Ramos (cell line): ENCODE data around the gene UBAC1.
"Not testable (repeated sequence)": the region's sequence is repeated elsewhere in the genome, so short reads cannot be mapped to it uniquely, and the experiment has no call there.

Source experiments
- in situ Hi-C: fragments of 300-500 bp; cut with MboI; formaldehyde crosslinking; loops from one replicate; pipeline ENCODE4 v1.14.3; 2022; ENCODE audit warnings: low sequenced_read_pairs; ENCODE audit not compliant: unreplicated experiment

Gene UBAC1

DNA sequence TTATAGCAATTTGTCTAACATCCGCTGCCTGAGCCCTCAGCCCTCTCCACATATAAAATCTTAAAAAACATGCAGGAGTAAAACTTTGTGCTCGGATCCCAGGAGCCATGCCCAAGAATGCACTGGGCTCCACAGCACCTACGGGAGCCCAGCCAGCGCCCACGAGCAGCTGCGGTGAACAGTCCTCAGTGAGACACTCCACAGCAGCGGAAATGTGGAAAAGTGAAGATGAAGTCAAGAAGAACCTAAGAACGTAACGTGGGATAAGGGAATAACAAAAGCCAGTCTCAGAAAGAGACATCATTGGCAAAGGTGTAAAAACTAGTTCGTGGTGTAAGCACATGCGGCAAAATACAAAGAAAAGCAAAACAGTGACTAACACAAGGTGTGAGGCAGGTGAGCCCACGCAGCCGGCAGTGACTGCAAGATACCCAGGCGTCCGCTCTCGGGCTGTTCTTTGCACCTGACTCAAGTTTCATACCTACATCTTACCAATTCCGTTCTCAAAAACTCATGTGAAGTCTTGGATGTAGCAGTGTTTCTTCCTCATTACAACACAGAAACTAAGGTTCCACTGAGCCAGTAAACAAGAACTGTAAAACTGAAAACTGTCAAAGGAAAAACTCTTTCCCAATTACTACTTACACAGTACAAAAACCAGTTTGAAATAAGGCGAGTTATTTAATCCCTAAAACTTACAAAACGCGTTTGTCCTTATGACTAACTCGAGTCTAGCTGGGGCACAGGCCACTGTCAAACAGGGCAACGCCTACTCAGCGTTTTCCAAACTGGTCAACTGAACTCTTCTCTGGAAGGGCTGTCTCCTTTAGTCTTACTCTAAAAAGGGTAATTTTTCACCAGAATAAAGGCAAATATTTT lies 55.6 kb downstream of the UBAC1 start:
- in situ Hi-C loops, result no loop called here

GRCh38 chr9:135903786-135904520 lies 57.2 kb downstream of the UBAC1 start:
- in situ Hi-C loops, result no loop called here

- in situ Hi-C loops, result no loop called here
Observed at GRCh38 chr9:135903358-135903656, 57.9 kb downstream of the UBAC1 start.

GRCh38 chr9:135902655-135903357 lies 58.4 kb downstream of the UBAC1 start:
- in situ Hi-C loops, result no loop called here

DNA sequence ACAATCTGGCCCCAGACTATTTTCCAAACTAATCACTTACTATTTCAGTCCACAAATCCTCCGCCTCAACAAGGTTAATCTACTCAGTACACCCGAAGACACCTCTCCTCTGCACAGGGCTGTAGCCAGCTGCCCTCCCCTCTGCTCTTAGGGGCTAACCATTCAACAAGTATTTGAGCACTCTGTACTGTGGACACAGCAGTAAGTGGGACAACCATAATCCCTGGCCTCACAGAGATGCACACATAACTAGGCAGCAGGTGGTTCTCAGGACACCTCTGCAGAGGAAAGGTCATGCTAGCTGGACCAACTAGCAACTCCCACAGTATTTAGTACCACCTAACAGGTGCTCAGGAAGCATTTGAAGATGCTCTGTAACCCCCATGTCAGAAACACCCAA lies 59.3 kb downstream of the UBAC1 start:
- in situ Hi-C loops, result no loop called here

DNA sequence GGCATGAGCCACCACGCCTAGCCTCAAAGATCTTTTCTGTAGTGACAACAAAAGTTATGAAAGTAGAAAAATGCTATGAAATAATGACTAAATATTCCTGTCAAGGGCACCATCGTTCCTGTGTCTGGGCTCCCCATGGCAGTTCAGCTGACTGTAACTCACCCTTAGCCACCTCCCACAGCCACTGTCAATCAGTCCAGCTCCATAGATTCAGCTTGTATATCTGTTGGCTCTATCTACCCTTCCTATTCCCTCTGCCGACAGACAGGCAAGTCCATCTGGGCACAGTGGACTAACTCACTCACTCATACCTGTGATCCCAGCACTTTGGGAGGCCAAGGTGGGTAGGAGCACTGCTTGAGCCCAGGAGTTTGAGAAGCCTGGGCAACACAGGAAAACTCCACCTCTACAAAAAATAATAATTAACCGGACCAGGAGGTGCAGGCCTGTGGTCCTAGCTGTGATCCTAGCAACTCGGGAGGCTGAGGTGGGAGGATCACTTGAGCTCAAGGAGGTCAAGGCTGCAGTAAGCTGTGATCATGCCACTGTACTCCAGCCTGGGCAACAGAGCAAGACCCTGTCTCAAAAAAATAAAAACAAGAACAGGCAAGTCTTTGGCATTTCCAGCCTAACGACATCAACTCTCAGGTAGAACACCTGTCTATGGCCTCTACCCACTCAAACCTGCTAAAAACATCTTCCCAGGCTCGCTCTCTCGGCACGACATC lies 60.0 kb downstream of the UBAC1 start:
- in situ Hi-C loops, result no loop called here

GRCh38 chr9:135898634-135899407 lies 62.4 kb downstream of the UBAC1 start:
- in situ Hi-C loops, result no loop called here

DNA sequence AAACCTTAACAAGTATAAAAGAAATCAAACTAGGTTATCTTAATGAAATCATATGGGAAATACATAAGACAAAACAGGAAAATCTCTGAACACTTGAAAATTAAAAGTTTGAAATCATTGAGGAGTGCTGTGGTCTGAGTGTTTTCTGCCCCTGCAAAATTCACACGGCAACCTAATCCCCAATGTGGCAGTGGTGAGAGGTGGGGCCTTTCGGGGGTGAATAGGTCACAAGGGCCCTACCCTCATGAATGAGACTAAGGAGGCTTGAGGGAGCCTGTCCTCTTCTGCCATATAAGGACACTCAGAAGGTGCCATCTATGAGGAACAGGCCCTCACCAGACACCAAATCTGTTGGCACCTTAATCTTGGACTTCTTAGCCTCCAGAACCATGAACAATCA lies 64.5 kb downstream of the UBAC1 start:
- in situ Hi-C loops, result no loop called here

DNA sequence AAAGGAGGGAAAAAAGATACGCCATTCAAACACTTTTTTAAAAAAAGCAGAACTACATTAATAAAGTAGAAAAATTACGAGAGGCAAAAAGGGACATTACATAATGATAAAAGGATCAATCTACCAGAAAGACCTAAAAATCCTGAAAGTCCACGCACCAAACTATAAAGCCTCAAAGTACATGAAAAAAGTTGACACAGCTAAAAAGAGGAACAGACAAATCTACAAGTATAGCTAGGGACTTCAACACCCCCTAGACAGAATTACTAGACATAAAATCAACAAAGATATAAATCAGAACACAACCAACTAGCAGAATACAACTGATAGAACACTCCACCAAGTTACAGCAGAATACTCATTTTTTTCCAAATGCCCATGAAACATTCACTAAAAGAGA lies 65.0 kb downstream of the UBAC1 start:
- in situ Hi-C loops, result no loop called here

DNA sequence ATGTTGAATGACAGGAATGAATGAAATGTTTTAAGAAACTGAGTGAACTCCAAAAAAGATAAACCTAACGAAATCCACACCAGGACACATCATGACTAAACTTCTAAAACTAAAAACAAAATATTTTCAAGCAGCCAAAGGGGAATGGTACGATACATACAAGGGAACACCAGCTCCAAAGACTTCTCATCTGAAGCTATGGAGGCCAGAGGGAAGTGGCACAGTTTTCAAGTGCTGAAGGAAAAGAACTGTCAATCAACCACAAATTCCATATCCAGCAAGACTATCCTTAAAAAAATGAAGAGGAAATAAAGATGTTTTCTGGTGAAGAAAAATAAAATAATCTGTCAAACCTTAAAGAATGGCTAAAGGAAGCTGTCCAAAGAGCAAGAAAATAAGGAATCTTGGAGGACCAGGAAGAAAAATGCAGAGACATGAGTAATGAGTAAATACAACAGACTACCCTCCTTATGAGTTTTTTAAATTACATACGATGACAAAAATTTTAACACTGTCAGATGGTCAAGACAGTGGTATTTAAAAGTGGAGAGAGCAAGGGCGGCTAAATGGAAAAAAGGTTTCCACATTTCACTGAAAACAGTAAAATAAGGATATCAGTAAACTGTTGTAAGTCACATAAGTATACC lies 65.8 kb downstream of the UBAC1 start:
- in situ Hi-C loops, result no loop called here

GRCh38 chr9:135893104-135893503 lies 68.1 kb downstream of the UBAC1 start:
- in situ Hi-C loops, result no loop called here

DNA sequence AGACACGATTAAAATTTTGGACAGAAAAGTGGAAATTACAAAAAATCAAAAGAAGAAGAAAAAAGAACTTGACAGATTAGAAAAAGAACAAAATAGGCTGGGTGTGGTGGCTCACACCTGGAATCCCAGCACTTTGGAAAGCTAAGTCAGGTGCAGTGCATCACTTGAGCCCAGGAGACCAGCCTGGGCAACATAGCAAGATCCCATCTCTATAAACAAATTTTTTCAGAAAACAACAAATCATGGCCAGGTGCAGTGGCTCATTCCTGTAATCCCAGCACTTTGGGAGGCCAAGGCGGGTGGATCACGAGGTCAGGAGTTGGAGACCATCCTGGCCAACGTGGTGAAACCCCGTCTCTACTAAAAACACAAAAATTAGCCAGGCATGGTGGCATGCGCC lies 68.8 kb downstream of the UBAC1 start:
- in situ Hi-C loops, result not testable (repeated sequence)

GRCh38 chr9:135891027-135891631 lies 70.0 kb downstream of the UBAC1 start:
- in situ Hi-C loops, result no loop called here

DNA sequence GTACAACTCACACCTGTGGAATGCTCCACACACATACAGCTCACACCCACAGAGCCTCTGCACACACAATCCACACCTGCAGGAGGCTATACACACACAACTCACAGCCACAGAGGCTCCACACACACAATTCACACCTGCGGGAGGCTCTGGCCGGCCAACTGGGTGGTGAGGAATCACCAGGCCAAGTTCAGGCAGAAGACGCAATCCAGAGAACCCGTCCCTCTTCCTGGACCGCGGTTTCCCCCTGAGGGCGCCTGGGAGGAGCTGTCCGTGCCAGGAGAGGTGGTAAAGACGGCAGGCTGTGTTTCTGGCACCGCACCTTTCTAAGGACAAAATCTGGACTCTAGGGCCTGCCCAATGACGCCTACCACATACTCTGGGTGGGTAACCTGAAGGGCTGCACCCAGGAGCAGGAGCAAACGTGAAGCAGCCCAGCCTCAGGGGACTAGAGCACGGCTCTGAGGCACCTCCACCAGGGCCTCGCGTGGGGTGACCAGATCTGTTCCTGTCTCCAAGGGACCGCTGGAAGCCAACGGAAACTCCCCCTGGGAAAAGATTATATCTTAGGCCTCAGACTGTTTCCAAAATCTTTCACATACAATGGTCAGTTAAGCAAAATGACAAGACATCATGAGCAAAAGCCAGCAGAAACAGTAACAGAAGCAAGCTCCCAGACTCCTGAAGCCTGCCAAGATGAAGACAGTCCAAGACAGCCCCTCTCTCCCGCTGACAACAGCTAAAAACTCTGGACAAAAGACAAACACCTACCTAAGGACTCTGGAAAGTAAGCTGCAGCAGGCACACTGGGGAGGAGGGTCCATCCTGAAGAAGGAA lies 70.8 kb downstream of the UBAC1 start:
- in situ Hi-C loops, result no loop called here

GRCh38 chr9:135889564-135890189 lies 71.5 kb downstream of the UBAC1 start:
- in situ Hi-C loops, result no loop called here

DNA sequence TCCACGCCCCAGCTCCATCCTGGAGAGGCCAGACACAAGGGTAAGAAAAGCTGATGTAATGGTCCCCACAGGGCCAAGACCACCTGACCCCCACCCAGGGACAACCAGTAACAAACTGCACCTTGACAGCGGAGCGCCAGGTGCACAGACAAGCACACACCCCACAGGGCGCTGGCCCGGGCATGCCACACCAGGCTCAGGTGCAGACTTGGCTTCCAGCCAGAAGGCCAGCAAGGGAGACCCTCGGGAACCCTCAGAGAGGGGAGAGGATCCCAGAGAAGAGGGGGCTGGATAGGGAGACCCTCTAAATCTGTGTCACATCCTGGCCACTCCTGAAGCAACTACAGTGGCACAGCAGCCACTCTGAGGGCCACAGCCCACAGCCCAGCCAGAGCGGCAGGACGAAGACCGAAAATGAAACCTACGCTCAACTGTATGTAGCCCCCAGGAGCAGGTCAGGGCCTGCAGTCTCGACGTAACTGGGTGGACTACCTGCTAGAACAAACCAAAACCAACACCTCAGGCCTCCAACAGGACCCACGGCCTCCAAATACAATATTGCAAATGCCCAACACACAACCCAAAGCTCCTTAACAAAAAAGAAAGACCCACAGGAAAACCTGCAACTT lies 72.3 kb downstream of the UBAC1 start:
- in situ Hi-C loops, result no loop called here

DNA sequence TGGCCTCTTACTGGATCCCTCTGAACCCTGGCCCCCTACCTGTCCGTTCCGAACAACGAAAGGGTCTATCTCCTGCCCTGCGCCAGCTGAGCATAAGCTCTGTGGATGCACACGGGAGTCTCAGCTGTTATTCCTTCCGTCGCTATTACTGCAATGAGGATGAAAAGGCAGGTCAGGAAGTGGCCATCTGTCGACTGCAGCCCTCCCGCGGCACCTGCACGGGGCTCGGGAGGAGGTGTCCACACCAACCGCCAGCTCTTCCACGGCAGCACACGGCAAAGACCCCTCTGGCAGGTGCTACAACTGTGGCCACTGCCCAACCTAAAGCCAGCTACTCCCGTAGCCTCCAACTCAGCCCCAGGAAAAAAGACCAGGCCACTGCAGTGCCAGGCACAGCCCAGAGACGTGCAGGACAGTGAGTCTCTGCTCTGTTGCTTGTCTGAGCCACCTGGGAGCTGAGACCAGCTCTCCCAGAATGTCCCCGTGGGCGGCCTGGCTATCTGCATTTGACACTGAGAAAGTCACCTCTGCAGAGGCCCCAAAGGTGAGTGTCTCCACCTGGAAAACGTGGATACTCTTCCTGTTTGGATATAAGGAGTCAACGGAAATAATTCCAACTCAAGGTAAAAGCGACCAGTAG lies 72.9 kb downstream of the UBAC1 start:
- in situ Hi-C loops, result no loop called here
